ENCODE data around the gene STARD3. TPM values are rescaled to one million over a fixed set of nuclear protein-coding genes. Genes with fewer than 3 reads are reported as not detected.

Gene STARD3
- total and polyA plus RNA-seq, 2 of the 13 experiments (the other 11 are each of a cell fraction or from before 2014, with no cell fraction given): 34.6 to 100 TPM

DNA sequence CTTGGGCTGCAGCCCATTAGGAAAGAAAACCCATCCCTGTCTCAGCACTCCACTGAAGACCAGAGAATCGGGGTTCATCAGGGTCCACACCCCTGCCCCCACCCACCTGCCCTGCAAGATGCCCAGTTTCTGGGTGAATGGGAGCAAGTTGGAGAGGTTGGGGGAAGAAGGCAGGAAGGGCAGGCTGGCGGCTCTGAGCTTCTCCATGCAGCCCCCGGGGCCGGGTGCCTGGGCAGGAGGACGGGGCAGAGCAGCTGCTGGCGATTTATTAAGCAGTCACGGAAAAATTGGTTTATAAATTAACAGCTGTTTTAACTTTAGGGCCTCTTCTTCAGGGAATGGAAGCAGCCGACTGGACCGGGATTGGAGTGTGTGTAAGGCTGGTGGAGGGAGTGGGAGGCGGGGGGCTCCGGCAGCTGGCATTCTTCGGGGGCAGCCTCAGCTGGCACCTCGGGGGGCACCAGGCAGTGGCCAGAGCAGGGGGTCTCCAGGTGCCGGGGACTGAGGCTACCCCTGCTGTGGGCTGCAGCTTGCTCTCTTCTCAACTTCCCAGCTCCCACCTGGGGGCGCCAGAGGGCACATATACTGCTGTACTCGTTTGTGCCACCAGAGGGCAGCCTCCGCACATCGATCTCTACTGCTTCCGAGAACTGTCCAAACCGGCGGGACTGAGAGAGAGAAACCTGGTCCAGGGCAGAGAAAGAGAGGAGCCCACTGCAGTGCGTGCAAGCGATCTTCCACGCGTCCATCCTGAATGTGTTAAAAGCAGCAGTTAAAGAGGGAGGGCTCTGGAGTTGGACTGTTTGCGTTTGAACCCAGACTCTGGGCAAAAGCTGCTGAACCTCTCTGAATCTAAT, 15.2 kb upstream of the STARD3 start (continued):
- TF ChIP-seq, protein P1, sequence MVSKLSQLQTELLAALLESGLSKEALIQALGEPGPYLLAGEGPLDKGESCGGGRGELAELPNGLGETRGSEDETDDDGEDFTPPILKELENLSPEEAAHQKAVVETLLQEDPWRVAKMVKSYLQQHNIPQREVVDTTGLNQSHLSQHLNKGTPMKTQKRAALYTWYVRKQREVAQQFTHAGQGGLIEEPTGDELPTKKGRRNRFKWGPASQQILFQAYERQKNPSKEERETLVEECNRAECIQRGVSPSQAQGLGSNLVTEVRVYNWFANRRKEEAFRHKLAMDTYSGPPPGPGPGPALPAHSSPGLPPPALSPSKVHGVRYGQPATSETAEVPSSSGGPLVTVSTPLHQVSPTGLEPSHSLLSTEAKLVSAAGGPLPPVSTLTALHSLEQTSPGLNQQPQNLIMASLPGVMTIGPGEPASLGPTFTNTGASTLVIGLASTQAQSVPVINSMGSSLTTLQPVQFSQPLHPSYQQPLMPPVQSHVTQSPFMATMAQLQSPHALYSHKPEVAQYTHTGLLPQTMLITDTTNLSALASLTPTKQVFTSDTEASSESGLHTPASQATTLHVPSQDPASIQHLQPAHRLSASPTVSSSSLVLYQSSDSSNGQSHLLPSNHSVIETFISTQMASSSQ (IDR thresholded peaks at IDR 0.05; ENCODE audit: low read depth): no peak
- TF ChIP-seq, protein P1 (CRISPR knock-in tag; IDR thresholded peaks at IDR 0.05; ENCODE audit: borderline replicate concordance): no peak
- TF ChIP-seq, protein P2, sequence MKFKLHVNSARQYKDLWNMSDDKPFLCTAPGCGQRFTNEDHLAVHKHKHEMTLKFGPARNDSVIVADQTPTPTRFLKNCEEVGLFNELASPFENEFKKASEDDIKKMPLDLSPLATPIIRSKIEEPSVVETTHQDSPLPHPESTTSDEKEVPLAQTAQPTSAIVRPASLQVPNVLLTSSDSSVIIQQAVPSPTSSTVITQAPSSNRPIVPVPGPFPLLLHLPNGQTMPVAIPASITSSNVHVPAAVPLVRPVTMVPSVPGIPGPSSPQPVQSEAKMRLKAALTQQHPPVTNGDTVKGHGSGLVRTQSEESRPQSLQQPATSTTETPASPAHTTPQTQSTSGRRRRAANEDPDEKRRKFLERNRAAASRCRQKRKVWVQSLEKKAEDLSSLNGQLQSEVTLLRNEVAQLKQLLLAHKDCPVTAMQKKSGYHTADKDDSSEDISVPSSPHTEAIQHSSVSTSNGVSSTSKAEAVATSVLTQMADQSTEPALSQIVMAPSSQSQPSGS (CRISPR knock-in tag; IDR thresholded peaks at IDR 0.05): peak; percentile 56; the same call in 1 of the 2 replicates
- TF ChIP-seq, protein P3, sequence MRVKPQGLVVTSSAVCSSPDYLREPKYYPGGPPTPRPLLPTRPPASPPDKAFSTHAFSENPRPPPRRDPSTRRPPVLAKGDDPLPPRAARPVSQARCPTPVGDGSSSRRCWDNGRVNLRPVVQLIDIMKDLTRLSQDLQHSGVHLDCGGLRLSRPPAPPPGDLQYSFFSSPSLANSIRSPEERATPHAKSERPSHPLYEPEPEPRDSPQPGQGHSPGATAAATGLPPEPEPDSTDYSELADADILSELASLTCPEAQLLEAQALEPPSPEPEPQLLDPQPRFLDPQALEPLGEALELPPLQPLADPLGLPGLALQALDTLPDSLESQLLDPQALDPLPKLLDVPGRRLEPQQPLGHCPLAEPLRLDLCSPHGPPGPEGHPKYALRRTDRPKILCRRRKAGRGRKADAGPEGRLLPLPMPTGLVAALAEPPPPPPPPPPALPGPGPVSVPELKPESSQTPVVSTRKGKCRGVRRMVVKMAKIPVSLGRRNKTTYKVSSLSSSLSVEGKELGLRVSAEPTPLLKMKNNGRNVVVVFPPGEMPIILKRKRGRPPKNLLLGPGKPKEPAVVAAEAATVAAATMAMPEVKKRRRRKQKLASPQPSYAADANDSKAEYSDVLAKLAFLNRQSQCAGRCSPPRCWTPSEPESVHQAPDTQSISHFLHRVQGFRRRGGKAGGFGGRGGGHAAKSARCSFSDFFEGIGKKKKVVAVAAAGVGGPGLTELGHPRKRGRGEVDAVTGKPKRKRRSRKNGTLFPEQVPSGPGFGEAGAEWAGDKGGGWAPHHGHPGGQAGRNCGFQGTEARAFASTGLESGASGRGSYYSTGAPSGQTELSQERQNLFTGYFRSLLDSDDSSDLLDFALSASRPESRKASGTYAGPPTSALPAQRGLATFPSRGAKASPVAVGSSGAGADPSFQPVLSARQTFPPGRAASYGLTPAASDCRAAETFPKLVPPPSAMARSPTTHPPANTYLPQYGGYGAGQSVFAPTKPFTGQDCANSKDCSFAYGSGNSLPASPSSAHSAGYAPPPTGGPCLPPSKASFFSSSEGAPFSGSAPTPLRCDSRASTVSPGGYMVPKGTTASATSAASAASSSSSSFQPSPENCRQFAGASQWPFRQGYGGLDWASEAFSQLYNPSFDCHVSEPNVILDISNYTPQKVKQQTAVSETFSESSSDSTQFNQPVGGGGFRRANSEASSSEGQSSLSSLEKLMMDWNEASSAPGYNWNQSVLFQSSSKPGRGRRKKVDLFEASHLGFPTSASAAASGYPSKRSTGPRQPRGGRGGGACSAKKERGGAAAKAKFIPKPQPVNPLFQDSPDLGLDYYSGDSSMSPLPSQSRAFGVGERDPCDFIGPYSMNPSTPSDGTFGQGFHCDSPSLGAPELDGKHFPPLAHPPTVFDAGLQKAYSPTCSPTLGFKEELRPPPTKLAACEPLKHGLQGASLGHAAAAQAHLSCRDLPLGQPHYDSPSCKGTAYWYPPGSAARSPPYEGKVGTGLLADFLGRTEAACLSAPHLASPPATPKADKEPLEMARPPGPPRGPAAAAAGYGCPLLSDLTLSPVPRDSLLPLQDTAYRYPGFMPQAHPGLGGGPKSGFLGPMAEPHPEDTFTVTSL (CRISPR knock-in tag; IDR thresholded peaks at IDR 0.05; ENCODE audit: borderline replicate concordance): no peak
- TF ChIP-seq YEATS4 (CRISPR knock-in tag; IDR thresholded peaks at IDR 0.05; ENCODE audit: borderline replicate concordance) (peak; percentile 43; the same call in 1 of the 2 replicates), ZFP62 (CRISPR knock-in tag; IDR thresholded peaks at IDR 0.05) (no peak), NR1H2 (CRISPR knock-in tag; IDR thresholded peaks at IDR 0.05; ENCODE audit: borderline replicate concordance, low read depth) (no peak), ZNF225 (CRISPR knock-in tag; IDR thresholded peaks at IDR 0.05) (no peak), ZNF296 (CRISPR knock-in tag; conservative IDR thresholded peaks at IDR 0.05) (no peak), ZBTB3 (CRISPR knock-in tag; IDR thresholded peaks at IDR 0.05; ENCODE audit: borderline replicate concordance, low read depth) (no peak), ZNF205 (CRISPR knock-in tag; IDR thresholded peaks at IDR 0.05) (peak; percentile 77), ZNF562 (CRISPR knock-in tag; IDR thresholded peaks at IDR 0.05; ENCODE audit: borderline replicate concordance) (no peak)
- TF ChIP-seq, protein P4, sequence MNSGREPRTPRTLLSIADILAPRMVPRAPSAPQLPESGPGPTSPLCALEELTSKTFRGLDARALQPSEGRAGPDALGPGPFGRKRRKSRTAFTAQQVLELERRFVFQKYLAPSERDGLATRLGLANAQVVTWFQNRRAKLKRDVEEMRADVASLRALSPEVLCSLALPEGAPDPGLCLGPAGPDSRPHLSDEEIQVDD (CRISPR knock-in tag; IDR thresholded peaks at IDR 0.05; ENCODE audit: borderline replicate concordance): no peak
- TF ChIP-seq, protein P5, sequence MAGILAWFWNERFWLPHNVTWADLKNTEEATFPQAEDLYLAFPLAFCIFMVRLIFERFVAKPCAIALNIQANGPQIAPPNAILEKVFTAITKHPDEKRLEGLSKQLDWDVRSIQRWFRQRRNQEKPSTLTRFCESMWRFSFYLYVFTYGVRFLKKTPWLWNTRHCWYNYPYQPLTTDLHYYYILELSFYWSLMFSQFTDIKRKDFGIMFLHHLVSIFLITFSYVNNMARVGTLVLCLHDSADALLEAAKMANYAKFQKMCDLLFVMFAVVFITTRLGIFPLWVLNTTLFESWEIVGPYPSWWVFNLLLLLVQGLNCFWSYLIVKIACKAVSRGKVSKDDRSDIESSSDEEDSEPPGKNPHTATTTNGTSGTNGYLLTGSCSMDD (CRISPR knock-in tag; IDR thresholded peaks at IDR 0.05): no peak

All from HepG2 (cell line).